DMS 273 (cell line): ENCODE results near the gene ARHGAP1.
A peak's percentile ranks its signal among the peaks of the same experiment; 100 is the strongest.
"Not testable (repeated sequence)": the region's sequence is repeated elsewhere in the genome, so short reads cannot be mapped to it uniquely, and the experiment has no call there.

Experiments
- DNase-seq: peaks from one replicate; lab custom pipeline; 2025; ENCODE audit not compliant: unreplicated experiment; lab: John Stamatoyannopoulos, UW

The ARHGAP1 gene

GRCh38 chr11:46675288-46675851 is 25.0 kb downstream of the ARHGAP1 start:
- DNase-seq, result peak; percentile 21

DNA sequence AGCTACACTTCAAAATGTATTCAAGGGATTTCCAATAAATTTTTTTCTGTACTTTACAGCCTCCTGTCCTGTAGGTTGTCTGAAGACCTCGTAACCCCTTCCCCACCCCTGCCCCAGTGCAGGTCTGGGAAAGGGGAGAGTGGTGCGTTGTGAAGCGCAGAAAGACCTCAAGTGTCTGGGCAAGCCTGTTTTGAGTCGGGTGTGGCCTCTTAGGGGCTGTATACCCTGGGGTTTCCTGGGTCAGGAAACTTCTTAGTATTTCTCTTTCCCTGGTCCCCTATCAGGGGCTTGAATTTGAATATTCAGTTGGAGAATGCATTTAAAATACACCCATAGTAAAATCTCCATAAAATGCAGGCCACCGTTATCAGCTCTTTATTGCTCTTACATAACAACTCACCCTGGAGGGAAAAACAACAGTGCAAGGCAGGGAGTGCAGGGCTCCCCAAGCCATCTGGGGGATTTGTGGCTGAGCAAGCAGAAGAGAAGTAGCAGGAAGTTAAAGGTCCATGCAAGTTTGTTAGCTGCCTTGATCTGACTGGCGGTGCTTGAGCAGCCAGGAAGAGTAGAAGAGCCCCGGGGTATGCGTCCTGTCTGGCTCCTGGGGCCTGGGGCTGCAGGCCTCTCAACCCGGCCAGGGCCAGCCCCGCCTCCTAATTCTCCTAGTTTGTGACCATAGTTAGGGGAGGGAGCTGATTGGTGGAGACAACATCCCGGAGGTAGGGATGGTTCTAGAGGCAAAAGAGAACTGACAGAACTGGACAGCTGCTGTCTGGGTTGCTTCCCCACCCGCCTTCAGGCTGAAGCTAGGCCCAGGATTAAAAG is 25.7 kb downstream of the ARHGAP1 start:
- DNase-seq, result peak; percentile 26

DNA sequence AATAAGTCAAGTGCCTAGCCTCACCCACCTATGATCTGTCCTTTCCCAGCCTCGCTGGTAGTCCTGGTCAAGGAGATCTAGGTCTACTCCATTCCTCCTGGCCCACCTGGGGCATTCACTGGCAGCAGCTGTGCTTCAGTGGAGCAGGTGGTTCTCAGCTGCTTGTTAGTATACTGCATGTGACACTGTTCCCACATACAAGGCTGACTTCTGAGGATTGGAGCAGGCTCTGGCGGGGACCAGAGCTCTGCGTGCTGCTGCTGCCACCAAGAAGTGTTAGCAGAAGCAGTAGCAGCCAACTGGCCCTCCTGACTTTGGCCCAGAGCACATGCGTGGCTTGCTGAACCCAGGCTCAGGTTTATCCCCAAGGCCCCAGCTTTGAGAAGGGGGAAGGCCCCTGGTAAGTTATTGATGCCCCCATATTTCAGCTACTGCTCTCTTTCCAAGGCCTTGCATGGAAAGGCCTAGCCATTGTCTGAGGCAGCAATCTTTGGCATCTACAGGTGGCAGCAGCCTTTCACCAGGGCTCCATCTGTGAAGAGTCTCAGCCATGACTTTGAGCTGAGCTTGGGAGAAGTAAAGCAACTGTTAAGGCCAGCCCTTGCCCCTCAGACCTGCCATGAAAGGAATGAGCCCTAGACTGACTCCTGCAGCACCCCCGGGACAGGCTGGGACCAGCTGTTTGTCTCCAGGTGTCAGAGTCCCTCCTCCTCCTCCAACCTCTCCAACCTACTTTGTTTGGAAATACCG is 26.5 kb downstream of the ARHGAP1 start:
- DNase-seq, result peak; percentile 36

DNA sequence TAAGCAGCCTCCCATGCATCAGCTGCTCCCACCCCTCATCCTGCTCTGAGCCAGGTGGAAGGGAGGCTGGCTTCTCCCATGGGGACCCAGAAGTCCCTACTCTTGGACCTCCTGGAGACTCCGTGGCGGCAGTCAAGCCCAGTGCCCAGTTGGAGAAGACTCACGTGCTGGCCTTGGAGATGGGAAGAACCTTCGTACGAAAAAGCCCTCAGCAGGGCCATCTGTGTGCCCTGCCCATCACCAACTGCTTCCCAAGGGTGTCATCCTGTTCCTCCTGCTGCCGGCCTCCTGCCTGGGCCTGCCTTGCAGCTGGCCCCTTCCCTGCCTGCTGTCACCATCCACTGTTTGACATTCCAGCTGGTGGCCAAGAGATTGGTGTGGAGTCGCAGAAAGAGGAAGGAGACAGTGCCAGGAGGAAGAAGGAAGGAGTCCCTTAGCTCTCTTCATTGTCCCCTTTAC is 28.0 kb downstream of the ARHGAP1 start:
- peak; percentile 83 for DNase-seq

DNA sequence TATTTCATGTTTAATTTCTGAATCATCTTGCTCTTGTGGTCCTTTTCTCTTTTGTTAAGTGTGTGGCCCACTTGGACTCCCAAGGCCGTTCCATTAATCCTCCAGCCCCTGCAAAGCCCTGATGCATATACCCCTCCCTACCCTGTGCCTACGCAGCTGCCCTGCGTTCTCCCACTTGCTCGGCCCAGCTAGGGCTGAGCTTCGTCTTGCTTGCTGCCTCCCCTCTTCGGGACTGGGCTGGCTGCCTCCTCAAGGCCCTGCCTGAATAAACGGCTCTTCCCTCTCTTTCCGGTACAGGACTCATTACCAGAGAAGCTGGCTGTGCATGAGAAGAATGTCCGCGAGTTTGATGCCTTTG is 28.5 kb downstream of the ARHGAP1 start:
- no peak for DNase-seq

DNA sequence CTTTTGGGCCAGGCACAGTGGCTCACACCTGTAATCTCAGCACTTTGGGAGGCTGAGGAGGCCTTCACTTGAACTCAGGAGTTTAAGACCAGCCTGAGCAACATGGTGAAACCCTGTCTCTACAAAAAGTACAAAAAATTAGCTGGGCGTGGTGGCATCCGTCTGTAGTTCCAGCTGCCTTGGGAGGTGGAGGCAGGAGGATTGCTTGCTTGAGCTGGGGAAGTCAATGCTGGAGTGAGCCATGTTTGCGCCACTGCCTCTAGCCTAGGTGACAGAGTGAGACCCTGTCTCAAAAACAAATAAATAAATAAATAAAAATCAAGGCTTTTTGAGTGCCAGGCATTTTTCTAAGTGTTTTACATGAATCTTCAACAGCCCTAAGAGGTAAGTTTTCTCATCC is 29.9 kb downstream of the ARHGAP1 start:
- DNase-seq, result not testable (repeated sequence)

- DNase-seq, result peak; percentile 33
Measured at GRCh38 chr11:46669711-46670139, 30.7 kb downstream of the ARHGAP1 start.

GRCh38 chr11:46668480-46669085 is 31.8 kb downstream of the ARHGAP1 start:
- DNase-seq, result no peak

- no peak for DNase-seq
Measured at GRCh38 chr11:46667043-46667481, 33.4 kb downstream of the ARHGAP1 start.

- DNase-seq, result peak; percentile 38
Measured at GRCh38 chr11:46666516-46666915, 33.9 kb downstream of the ARHGAP1 start.

GRCh38 chr11:46665356-46665755 is 35.1 kb downstream of the ARHGAP1 start:
- DNase-seq, result no peak

- DNase-seq, result no peak
Measured at GRCh38 chr11:46664612-46665011, 35.8 kb downstream of the ARHGAP1 start.

DNA sequence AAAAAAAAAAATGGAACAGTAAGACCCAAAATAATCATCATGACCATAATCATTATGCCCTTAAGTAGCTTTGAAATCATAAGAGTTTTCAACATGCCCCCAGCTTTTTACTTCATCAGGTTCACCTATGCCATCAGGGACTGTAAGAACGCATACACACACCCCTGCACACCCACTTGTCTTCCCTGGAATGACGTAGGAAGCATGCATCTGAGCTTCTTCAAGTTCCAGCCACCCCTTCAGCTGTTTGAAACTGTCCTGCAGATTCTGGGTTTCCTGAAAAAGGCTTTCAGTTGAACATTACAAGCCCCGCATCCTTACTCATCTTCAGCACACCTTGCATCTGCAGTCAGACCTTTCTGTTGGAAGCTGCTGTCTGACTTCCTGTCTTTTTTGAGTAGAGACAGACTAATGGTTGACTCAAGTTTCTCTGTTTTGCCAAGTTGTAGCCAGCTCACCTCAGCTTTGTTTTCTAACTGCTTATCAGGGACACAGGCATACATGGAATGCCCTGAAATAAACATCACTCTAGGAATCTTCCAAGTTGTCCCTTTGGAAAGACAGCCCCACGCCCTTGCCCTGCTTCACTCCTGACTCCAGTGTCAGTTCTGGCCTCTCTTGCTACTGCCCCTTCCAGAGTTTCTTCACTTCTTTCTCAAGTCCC is 37.0 kb downstream of the ARHGAP1 start:
- no peak for DNase-seq

GRCh38 chr11:46662366-46662765 is 38.1 kb downstream of the ARHGAP1 start:
- DNase-seq, result no peak

- DNase-seq, result no peak
Measured at GRCh38 chr11:46661836-46662235, 38.6 kb downstream of the ARHGAP1 start.

DNA sequence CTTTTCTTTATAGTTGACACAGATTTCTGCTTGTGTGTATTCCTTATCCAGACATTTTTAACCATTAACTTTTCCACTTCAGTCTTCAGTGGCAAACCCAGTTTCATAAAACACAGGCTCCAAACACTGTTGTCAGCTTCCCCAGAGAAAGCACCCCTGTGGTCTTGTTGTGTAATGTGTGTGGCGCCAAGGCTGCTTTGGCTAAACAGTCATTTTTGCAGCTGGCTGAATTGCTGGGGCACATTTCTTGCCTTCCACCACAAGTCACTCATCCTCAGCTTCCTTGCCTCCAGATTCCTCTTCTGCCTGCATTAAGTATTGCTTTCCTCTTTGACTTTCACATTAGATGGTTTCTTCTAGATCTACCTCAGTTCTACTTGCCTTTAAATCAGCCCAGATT is 40.5 kb downstream of the ARHGAP1 start:
- no peak for DNase-seq

GRCh38 chr11:46658259-46658658 is 42.2 kb downstream of the ARHGAP1 start:
- DNase-seq, result no peak

GRCh38 chr11:46657186-46657585 is 43.2 kb downstream of the ARHGAP1 start:
- DNase-seq, result no peak

DNA sequence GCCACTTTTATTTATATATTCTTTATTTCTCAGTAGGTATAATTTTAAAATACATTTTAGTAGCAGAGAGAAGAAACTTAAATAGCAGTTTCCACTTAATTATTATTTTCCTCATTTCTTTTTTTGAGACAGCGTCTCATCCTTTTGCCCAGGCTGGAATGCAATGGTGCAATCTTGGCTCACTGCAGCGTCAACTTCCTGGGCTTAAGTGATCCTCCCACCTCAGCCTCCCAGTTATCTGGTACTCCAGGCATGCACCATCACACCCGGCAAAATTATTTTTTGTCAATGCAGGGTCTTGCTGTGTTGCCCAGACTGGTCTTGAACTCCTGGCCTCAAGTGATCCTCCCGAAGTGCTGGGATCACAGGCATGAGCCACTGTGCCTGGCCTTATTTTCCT is 44.8 kb downstream of the ARHGAP1 start:
- DNase-seq, result no peak

DNA sequence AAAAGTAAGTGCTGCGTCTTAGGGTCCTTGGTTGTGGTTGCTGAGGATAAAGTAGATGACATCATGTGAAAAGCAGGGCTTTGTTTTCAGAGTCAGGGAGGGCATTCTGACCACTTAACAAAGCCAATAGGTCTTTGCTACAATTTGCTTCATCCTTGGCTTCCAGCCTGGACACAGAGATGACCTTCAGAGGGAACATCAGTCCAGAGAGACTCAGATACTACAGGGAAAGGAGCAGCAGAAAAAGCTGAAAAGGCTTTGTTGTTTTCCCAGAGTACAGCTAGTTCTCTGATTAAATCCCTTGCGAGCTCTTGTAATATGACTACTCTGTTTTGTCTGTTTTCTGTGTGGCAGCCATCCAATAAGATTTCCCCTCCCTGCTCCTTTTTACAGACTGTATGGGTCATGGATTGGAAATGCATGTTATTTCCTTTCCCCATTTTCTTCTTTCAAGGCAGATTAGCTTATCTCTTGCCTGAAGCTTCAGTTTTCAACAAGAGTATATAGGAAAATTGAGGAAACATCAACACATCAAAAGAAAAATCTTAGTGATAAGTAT is 51.2 kb downstream of the ARHGAP1 start:
- peak; percentile 57 for DNase-seq

DNA sequence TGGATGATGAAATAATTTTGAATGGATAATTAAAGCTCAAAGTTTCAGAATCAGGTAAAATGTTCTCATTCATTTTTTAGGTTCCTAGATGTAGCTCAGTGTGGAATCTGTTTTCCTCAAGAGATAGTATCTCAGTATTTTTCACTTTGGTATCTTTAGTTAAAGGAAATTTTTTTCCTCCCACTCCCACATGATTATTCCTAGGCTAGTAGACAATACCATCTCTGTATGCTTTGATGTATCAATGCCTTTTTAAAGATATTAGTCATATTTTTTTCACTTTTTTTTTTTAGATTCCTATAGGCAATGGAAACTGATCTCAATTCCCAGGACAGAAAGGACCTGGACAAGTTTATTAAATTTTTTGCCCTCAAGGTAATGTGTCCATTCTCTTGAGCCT is 56.4 kb downstream of the ARHGAP1 start:
- DNase-seq, result no peak
